ENCODE measurements around the gene CRYBA2.

Gene CRYBA2

GRCh38 chr2:218993345-218994315 lies at the start of gene CRYBA2:
TSS of gene CRYBA2 (minus strand) at chr2:218993422. CDS start at chr2:218993176, 246 bp downstream.
- no peak for DNase-seq

GRCh38 chr2:219042750-219043149 lies 49.5 kb upstream of the CRYBA2 start:
- DNase-seq: no peak

- no peak for DNase-seq
Measured at GRCh38 chr2:219042157-219042556, 48.9 kb upstream of the CRYBA2 start.

GRCh38 chr2:219041252-219041651 lies 48.0 kb upstream of the CRYBA2 start, which contains the start of gene CFAP65:
TSS of gene CFAP65 (minus strand) at chr2:219041516. CDS start at chr2:219039048, 2,468 bp downstream.
- DNase-seq: peak; percentile 51

GRCh38 chr2:219038600-219038999 lies 45.4 kb upstream of the CRYBA2 start:
- no peak for DNase-seq

- no peak for DNase-seq
Measured at GRCh38 chr2:219037783-219038499, 44.7 kb upstream of the CRYBA2 start.

- no peak for DNase-seq
Measured at GRCh38 chr2:219035942-219036341, 42.7 kb upstream of the CRYBA2 start.

GRCh38 chr2:219034823-219035222 lies 41.6 kb upstream of the CRYBA2 start:
- DNase-seq: no peak

GRCh38 chr2:219032051-219032745 lies 39.0 kb upstream of the CRYBA2 start:
- DNase-seq: no peak

- no peak for DNase-seq
Measured at GRCh38 chr2:219031005-219031738, 38.0 kb upstream of the CRYBA2 start.

GRCh38 chr2:219030177-219030940 lies 37.1 kb upstream of the CRYBA2 start:
- no peak for DNase-seq

- DNase-seq: peak; percentile 63
Measured at GRCh38 chr2:219029829-219030165, 36.6 kb upstream of the CRYBA2 start.

GRCh38 chr2:219028996-219029828 lies 36.0 kb upstream of the CRYBA2 start:
- no peak for DNase-seq

- no peak for DNase-seq
Measured at GRCh38 chr2:219028141-219028540, 34.9 kb upstream of the CRYBA2 start.

GRCh38 chr2:219027511-219028055 lies 34.4 kb upstream of the CRYBA2 start:
- no peak for DNase-seq

GRCh38 chr2:219026946-219027345 lies 33.7 kb upstream of the CRYBA2 start:
- DNase-seq: no peak

- DNase-seq: no peak
Measured at GRCh38 chr2:219025637-219026585, 32.7 kb upstream of the CRYBA2 start.

- DNase-seq: no peak
Measured at GRCh38 chr2:219024059-219024458, 30.8 kb upstream of the CRYBA2 start.

GRCh38 chr2:219023045-219023605 lies 29.9 kb upstream of the CRYBA2 start:
- no peak for DNase-seq

Data from fibroblast of upper back skin (primary cell).